Neural progenitor cell (in vitro differentiated cells): Measurements from ENCODE around the gene ARSH. TPM values are rescaled to one million over a fixed set of nuclear protein-coding genes. Genes with fewer than 3 reads are reported as not detected.
A peak's percentile ranks its signal among the peaks of the same experiment; 100 is the strongest.

Experiments used
- DNase-seq: peaks from one replicate; pipeline ENCODE4 v3.0.0-alpha.2; 2016; ENCODE audit warnings: low spot score
- H2AFZ ChIP-seq: fragments of 200-600 bp; sonication (generic); replicated peaks from 2 replicates; pipeline ENCODE4 v1.6.1; 2016; ENCODE audit warnings: antibody characterized with exemption
- H3F3A ChIP-seq: fragments of 200-600 bp; sonication (generic); 2 replicates; pipeline ENCODE4 v1.6.1; 2016; ENCODE audit warnings: antibody characterized with exemption, low read depth
- H3K27ac ChIP-seq: fragments of 200-600 bp; sonication (generic); 2 replicates; pipeline ENCODE4 v1.5.1; 2016; ENCODE audit warnings: mild to moderate bottlenecking
- H3K27me3 ChIP-seq: fragments of 200-600 bp; sonication (generic); 2 replicates; pipeline ENCODE4 v1.6.1; 2016; ENCODE audit warnings: mild to moderate bottlenecking, moderate library complexity
- H3K36me3 ChIP-seq: fragments of 200-600 bp; sonication (generic); 2 replicates; pipeline ENCODE4 v1.5.1; 2016
- H3K4me1 ChIP-seq: fragments of 200-600 bp; sonication (generic); 2 replicates; pipeline ENCODE4 v1.6.1; 2016; ENCODE audit warnings: mixed run types
- H3K4me2 ChIP-seq: fragments of 200-600 bp; sonication (generic); 2 replicates; pipeline ENCODE4 v1.6.1; 2016
- H3K4me3 ChIP-seq: fragments of 200-600 bp; sonication (generic); 2 replicates; pipeline ENCODE4 v1.5.1; 2016
- H3K79me2 ChIP-seq: fragments of 200-600 bp; sonication (generic); 2 replicates; pipeline ENCODE4 v1.6.1; 2016; ENCODE audit warnings: low read depth
- H3K9ac ChIP-seq: fragments of 200-600 bp; sonication (generic); 2 replicates; pipeline ENCODE4 v1.6.1; 2016
- H3K9me3 ChIP-seq: fragments of 200-600 bp; sonication (generic); 2 replicates; pipeline ENCODE4 v1.5.1; 2016; ENCODE audit warnings: low read depth
- H4K20me1 ChIP-seq: fragments of 200-600 bp; sonication (generic); 2 replicates; pipeline ENCODE4 v1.6.1; 2016; ENCODE audit warnings: low read depth
- H3K27ac Mint-ChIP-seq: 3 replicates; pipeline ENCODE4 v1.8.0; 2021; ENCODE audit warnings: mixed read lengths
- H3K27me3 Mint-ChIP-seq: 2 replicates; pipeline ENCODE4 v1.8.0; 2022; ENCODE audit warnings: low read depth, mild to moderate bottlenecking, inconsistent platforms, moderate library complexity, mixed read lengths; ENCODE audit not compliant: insufficient read depth
- H3K36me3 Mint-ChIP-seq: 3 replicates; pipeline ENCODE4 v1.8.0; 2021; ENCODE audit warnings: mixed read lengths
- H3K4me1 Mint-ChIP-seq: 3 replicates; pipeline ENCODE4 v1.8.0; 2021; ENCODE audit warnings: mixed read lengths
- H3K4me3 Mint-ChIP-seq: 3 replicates; pipeline ENCODE4 v1.8.0; 2021; ENCODE audit warnings: mild to moderate bottlenecking, moderate library complexity, mixed read lengths
- H3K9me3 Mint-ChIP-seq: 3 replicates; pipeline ENCODE4 v1.8.0; 2020; ENCODE audit warnings: mixed read lengths
- EZH2 ChIP-seq: fragments of 200-600 bp; sonication (generic); IDR thresholded peaks from 2 replicates; pipeline ENCODE4 v1.6.1; 2017; ENCODE audit warnings: antibody characterized with exemption, mild to moderate bottlenecking, moderate library complexity
- EZH2phosphoT487 ChIP-seq: fragments of 200-600 bp; sonication (generic); IDR thresholded peaks from 2 replicates; pipeline ENCODE4 v1.6.1; 2017; ENCODE audit warnings: antibody characterized with exemption
- total RNA-seq: library from RNA; depleted of rRNA; stranded (reverse); fragments of >200 nt; gene quantifications from 2 replicates; pipeline ENCODE4 v1.2.3, GENCODE V29; 2015; ENCODE audit warnings: low replicate concordance
- TF ChIP-seq, protein P1 (sequence below): fragments of 200-600 bp; sonication (generic); IDR thresholded peaks from 2 replicates; pipeline ENCODE4 v1.5.1; 2017; ENCODE audit warnings: antibody characterized with exemption, mild to moderate bottlenecking

Gene ARSH
- total RNA-seq, 1 donor from 2014 or later, result not detected

DNA sequence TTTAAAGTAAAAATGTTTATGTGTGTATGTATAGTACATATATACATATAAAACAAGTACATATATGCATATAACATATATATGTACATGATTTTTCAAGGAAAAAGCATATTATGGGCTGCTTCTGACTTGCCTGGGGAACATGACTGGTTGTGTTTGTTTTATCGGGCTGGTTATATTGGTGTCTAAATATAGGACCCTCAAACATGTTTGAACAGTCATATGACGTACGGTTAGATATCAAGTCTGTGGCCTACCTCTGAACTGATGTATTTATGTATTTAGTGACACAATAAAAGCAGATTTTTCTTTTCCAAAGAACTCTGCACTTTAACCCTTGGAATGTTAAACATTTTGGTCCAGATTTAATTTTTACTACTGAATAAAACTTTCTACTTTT is 39.3 kb upstream of the ARSH start:
- H3K4me3 ChIP-seq, result no peak overlapping the region
- DNase-seq, result no peak
- H2AFZ ChIP-seq, result no peak overlapping the region
- H3K9me3 ChIP-seq, result no peaks in the 10 kb centered on the region
- no peak overlapping the region for H3K4me2 ChIP-seq
- Mint-ChIP-seq H3K4me3 (no peak overlapping the region), H3K9me3 (peaks cover 13% of the 10 kb centered on the region), H3K27me3 (peaks cover 5% of the 10 kb centered on the region), H3K4me1 (peaks cover 46% of the 10 kb centered on the region), H3K27ac (no peak overlapping the region), H3K36me3 (no peaks in the 10 kb centered on the region)
- no peak overlapping the region for H3K9ac ChIP-seq
- no peaks in the 10 kb centered on the region for H4K20me1 ChIP-seq
- H3K27me3 ChIP-seq, result no peaks in the 10 kb centered on the region
- H3K27ac ChIP-seq, result no peak overlapping the region
- no peaks in the 10 kb centered on the region for H3K79me2 ChIP-seq
- no peak for TF ChIP-seq EZH2
- TF ChIP-seq, protein P1, sequence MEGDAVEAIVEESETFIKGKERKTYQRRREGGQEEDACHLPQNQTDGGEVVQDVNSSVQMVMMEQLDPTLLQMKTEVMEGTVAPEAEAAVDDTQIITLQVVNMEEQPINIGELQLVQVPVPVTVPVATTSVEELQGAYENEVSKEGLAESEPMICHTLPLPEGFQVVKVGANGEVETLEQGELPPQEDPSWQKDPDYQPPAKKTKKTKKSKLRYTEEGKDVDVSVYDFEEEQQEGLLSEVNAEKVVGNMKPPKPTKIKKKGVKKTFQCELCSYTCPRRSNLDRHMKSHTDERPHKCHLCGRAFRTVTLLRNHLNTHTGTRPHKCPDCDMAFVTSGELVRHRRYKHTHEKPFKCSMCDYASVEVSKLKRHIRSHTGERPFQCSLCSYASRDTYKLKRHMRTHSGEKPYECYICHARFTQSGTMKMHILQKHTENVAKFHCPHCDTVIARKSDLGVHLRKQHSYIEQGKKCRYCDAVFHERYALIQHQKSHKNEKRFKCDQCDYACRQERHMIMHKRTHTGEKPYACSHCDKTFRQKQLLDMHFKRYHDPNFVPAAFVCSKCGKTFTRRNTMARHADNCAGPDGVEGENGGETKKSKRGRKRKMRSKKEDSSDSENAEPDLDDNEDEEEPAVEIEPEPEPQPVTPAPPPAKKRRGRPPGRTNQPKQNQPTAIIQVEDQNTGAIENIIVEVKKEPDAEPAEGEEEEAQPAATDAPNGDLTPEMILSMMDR, result no peak
- no peak for TF ChIP-seq EZH2phosphoT487
- H3K4me1 ChIP-seq, result peaks cover 38% of the 10 kb centered on the region
- no peaks in the 10 kb centered on the region for H3K36me3 ChIP-seq
- peaks cover 48% of the 10 kb centered on the region for H3F3A ChIP-seq

DNA sequence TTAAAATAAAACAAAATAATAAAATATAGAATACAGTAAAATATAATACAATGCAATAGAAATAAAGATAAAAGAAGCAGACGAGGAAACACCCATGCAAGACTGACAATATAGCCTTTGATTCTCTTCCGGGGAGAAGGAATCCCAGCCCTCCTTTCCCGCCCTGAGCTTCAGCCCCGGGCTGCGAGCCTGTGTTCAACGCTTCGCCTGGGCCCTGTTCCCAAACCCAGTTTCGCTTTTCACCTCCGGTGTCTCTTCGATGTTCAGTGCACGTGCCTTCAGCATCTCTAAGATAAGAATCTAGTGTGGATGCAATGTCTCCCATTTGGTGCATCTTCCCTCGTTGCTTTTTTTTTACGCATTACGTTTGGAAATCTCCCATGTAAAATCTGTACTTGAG is 38.8 kb upstream of the ARSH start:
- no peak overlapping the region for H3K27ac Mint-ChIP-seq
- Histone ChIP-seq H3K36me3 (no peaks in the 10 kb centered on the region), H4K20me1 (no peaks in the 10 kb centered on the region), H3K79me2 (no peaks in the 10 kb centered on the region), H3K9ac (no peak overlapping the region), H3K9me3 (no peaks in the 10 kb centered on the region), H3F3A (peaks cover 43% of the 10 kb centered on the region), H3K27me3 (no peaks in the 10 kb centered on the region), H3K4me1 (peaks cover 32% of the 10 kb centered on the region), H3K27ac (no peak overlapping the region), H3K4me2 (peak overlapping the region; percentile 45), H2AFZ (no peak overlapping the region), H3K4me3 (no peak overlapping the region)
- no peaks in the 10 kb centered on the region for H3K36me3 Mint-ChIP-seq
- H3K27me3 Mint-ChIP-seq, result peaks cover 5% of the 10 kb centered on the region
- peaks cover 42% of the 10 kb centered on the region for H3K4me1 Mint-ChIP-seq
- no peak for TF ChIP-seq EZH2
- TF ChIP-seq, protein P1, result no peak
- TF ChIP-seq EZH2phosphoT487, result no peak
- DNase-seq, result no peak
- no peak overlapping the region for H3K4me3 Mint-ChIP-seq
- H3K9me3 Mint-ChIP-seq, result peaks cover 16% of the 10 kb centered on the region

DNA sequence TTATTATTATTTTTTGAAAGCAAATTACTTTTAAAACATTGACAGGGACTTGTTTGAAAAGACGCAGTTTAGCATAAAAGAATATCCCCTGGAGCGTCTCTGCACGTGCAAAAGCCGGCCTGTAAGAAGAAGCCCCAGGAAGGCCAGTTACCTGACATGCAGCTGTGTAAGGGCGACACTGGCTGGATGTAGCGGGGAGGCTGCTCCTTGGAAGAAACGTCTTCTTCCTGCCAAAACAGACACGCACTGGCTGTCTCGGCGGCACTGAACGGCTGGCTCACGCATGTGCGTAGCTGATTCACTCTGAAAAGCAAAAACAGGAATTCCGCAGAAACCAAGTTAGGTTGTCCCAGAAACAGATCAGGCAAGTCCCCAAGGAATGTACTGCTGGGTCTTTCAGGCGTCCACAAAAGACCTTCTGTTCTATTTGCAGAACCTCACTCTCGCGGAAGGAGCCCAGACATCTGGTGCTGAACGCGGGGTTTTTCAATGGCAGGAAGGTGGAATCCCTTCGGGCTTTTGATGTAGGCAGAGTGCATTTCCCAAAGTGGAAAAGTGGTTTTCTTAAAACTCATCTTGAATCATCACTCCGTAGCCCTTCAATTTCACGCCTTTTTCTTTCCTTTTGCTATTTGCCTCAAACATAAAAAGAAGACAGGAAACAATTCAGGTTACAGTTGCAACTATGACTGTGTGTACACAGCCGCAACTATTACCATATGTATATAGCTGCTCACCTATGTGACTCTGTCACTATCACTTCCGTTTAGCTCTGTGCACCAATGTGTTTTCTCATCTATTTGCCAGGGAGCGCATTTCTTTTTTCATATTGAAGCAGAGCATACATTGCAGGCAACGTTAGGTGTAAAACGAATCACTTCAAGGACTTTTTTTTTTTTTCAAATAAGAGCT is 38.1 kb upstream of the ARSH start:
- Histone ChIP-seq H3K27me3 (no peaks in the 10 kb centered on the region), H2AFZ (peak overlapping the region; percentile 93), H3K36me3 (no peaks in the 10 kb centered on the region), H3K9me3 (no peaks in the 10 kb centered on the region), H3K79me2 (no peaks in the 10 kb centered on the region), H3K27ac (no peak overlapping the region), H3K4me3 (no peak overlapping the region), H4K20me1 (no peaks in the 10 kb centered on the region), H3F3A (peaks cover 36% of the 10 kb centered on the region), H3K4me1 (peaks cover 26% of the 10 kb centered on the region), H3K9ac (no peak overlapping the region), H3K4me2 (peak overlapping the region; percentile 45)
- Mint-ChIP-seq H3K27me3 (peaks cover 5% of the 10 kb centered on the region), H3K36me3 (no peaks in the 10 kb centered on the region), H3K4me1 (peaks cover 36% of the 10 kb centered on the region), H3K4me3 (peak overlapping the region; percentile 49), H3K9me3 (peaks cover 16% of the 10 kb centered on the region), H3K27ac (peak overlapping the region; percentile 84)
- TF ChIP-seq, protein P1, result no peak
- TF ChIP-seq EZH2phosphoT487, result no peak
- TF ChIP-seq EZH2, result no peak
- DNase-seq, result peak; percentile 66
